ENCODE results near the gene CASTOR1.

The CASTOR1 gene

DNA sequence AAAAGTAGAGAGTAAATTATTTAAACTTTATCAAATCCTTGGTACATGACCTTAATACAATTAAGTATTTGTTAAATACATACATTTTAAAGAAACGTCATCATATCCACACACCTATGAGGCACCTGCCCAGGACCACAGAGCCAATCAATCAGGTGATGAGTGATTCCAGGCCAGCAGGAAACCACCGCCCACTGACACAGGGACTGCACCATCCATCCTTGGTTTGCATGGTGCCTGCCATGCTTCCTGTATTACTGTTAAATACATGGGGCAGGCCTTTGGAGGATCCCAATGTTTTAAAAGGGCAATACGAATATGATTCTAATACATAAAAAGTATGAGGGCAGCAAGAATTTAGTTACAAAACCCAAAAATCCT is 44.4 kb upstream of the CASTOR1 start:
- Histone ChIP-seq H3K9ac (ENCODE audit: low read length) (no peak overlapping the region), H3K79me2 (ENCODE audit: insufficient read depth, low read length) (no peaks in the 10 kb centered on the region), H3K4me3 (ENCODE audit: low read depth, low read length, poor library complexity, severe bottlenecking) (no peak overlapping the region), H3K4me2 (ENCODE audit: low read length) (no peak overlapping the region), H4K20me1 (ENCODE audit: insufficient read depth, low read length) (no peaks in the 10 kb centered on the region), H3F3A (ENCODE audit: insufficient read depth, low read length) (no peaks in the 10 kb centered on the region), H3K27ac (ENCODE audit: low read depth, low read length, poor library complexity, severe bottlenecking) (no peak overlapping the region), H3K9me2 (ENCODE audit: low read depth, low read length) (no peaks in the 10 kb centered on the region), H3K27me3 (ENCODE audit: insufficient read depth, low read length) (no peaks in the 10 kb centered on the region), H3K36me3 (ENCODE audit: insufficient read depth, low read length) (peaks cover 82% of the 10 kb centered on the region), H3K4me1 (ENCODE audit: insufficient read depth, low read length, severe bottlenecking) (no peaks in the 10 kb centered on the region), H3K9me3 (ENCODE audit: low read length) (no peaks in the 10 kb centered on the region), H2AFZ (ENCODE audit: low read length) (no peak overlapping the region)
- TF ChIP-seq, protein P1, sequence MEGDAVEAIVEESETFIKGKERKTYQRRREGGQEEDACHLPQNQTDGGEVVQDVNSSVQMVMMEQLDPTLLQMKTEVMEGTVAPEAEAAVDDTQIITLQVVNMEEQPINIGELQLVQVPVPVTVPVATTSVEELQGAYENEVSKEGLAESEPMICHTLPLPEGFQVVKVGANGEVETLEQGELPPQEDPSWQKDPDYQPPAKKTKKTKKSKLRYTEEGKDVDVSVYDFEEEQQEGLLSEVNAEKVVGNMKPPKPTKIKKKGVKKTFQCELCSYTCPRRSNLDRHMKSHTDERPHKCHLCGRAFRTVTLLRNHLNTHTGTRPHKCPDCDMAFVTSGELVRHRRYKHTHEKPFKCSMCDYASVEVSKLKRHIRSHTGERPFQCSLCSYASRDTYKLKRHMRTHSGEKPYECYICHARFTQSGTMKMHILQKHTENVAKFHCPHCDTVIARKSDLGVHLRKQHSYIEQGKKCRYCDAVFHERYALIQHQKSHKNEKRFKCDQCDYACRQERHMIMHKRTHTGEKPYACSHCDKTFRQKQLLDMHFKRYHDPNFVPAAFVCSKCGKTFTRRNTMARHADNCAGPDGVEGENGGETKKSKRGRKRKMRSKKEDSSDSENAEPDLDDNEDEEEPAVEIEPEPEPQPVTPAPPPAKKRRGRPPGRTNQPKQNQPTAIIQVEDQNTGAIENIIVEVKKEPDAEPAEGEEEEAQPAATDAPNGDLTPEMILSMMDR (IDR thresholded peaks at IDR 0.05; ENCODE audit: low read length) = no peak
- no peak for TF ChIP-seq EZH2 (IDR thresholded peaks at IDR 0.05; ENCODE audit: borderline replicate concordance, low read length)

- Histone ChIP-seq H3K9me3 (ENCODE audit: low read length) (no peaks in the 10 kb centered on the region), H3K4me2 (ENCODE audit: low read length) (no peak overlapping the region), H3K4me3 (ENCODE audit: low read depth, low read length, poor library complexity, severe bottlenecking) (no peak overlapping the region), H4K20me1 (ENCODE audit: insufficient read depth, low read length) (no peaks in the 10 kb centered on the region), H3K9ac (ENCODE audit: low read length) (no peak overlapping the region), H3K79me2 (ENCODE audit: insufficient read depth, low read length) (no peaks in the 10 kb centered on the region), H2AFZ (ENCODE audit: low read length) (no peak overlapping the region), H3F3A (ENCODE audit: insufficient read depth, low read length) (no peaks in the 10 kb centered on the region), H3K4me1 (ENCODE audit: insufficient read depth, low read length, severe bottlenecking) (peaks cover under 1% of the 10 kb centered on the region), H3K36me3 (ENCODE audit: insufficient read depth, low read length) (peaks cover 82% of the 10 kb centered on the region), H3K9me2 (ENCODE audit: low read depth, low read length) (no peaks in the 10 kb centered on the region), H3K27ac (ENCODE audit: low read depth, low read length, poor library complexity, severe bottlenecking) (no peak overlapping the region), H3K27me3 (ENCODE audit: insufficient read depth, low read length) (no peaks in the 10 kb centered on the region)
- TF ChIP-seq EZH2 (IDR thresholded peaks at IDR 0.05; ENCODE audit: borderline replicate concordance, low read length) = no peak
- TF ChIP-seq, protein P1 (IDR thresholded peaks at IDR 0.05; ENCODE audit: low read length) = no peak
Measured at GRCh38 chr22:30332994-30333706, 43.8 kb upstream of the CASTOR1 start.

DNA sequence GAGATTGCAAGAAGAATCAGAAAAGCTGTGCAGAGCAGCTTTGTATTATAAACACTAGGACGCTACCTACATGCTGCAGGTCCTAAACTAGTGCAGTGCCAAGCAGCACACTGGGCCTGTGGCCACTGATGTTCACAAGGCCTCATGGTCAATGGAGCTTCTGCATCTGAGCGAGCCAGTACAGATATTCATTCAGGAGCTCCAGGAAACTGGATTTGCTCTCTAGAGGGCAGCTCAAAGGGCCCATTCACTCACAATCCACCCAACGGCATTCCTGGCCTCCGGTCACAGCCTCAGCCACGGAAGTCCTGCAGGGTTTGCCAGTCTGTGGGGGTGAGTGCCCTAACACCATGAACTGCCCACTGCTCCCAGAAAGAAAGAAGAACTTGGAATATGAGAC is 43.2 kb upstream of the CASTOR1 start:
- Histone ChIP-seq H4K20me1 (ENCODE audit: insufficient read depth, low read length) (no peaks in the 10 kb centered on the region), H3K27ac (ENCODE audit: low read depth, low read length, poor library complexity, severe bottlenecking) (no peak overlapping the region), H3K79me2 (ENCODE audit: insufficient read depth, low read length) (no peaks in the 10 kb centered on the region), H3K36me3 (ENCODE audit: insufficient read depth, low read length) (peaks cover 76% of the 10 kb centered on the region), H3K4me1 (ENCODE audit: insufficient read depth, low read length, severe bottlenecking) (peaks cover 6% of the 10 kb centered on the region), H3K9me3 (ENCODE audit: low read length) (no peaks in the 10 kb centered on the region), H3K9me2 (ENCODE audit: low read depth, low read length) (no peaks in the 10 kb centered on the region), H3K4me2 (ENCODE audit: low read length) (no peak overlapping the region), H3K4me3 (ENCODE audit: low read depth, low read length, poor library complexity, severe bottlenecking) (no peak overlapping the region), H2AFZ (ENCODE audit: low read length) (no peak overlapping the region), H3F3A (ENCODE audit: insufficient read depth, low read length) (no peaks in the 10 kb centered on the region), H3K27me3 (ENCODE audit: insufficient read depth, low read length) (no peaks in the 10 kb centered on the region), H3K9ac (ENCODE audit: low read length) (no peak overlapping the region)
- no peak for TF ChIP-seq EZH2 (IDR thresholded peaks at IDR 0.05; ENCODE audit: borderline replicate concordance, low read length)
- TF ChIP-seq, protein P1 (IDR thresholded peaks at IDR 0.05; ENCODE audit: low read length) = no peak
